Smooth muscle cell (in vitro differentiated cells): ENCODE measurements around the gene NOP53. TPM values are rescaled to one million over a fixed set of nuclear protein-coding genes. Genes with fewer than 3 reads are reported as not detected.

ENCODE experiments used
- DNase-seq: peaks from one replicate; lab custom pipeline; 2025; ENCODE audit not compliant: unreplicated experiment; lab: John Stamatoyannopoulos, UW
- H2AFZ ChIP-seq: fragments of 200-600 bp; sonication (generic); 2 replicates; pipeline ENCODE4 v1.6.0; 2016; ENCODE audit warnings: antibody characterized with exemption, low read depth, mild to moderate bottlenecking
- H3F3A ChIP-seq: fragments of 200-600 bp; sonication (generic); 2 replicates; pipeline ENCODE4 v1.6.0; 2017; ENCODE audit warnings: antibody characterized with exemption, low read depth
- H3K27ac ChIP-seq: fragments of 200-600 bp; sonication (generic); 2 replicates; pipeline ENCODE4 v1.5.1; 2016; ENCODE audit warnings: low read depth, mild to moderate bottlenecking
- H3K27me3 ChIP-seq: fragments of 200-600 bp; sonication (generic); 2 replicates; pipeline ENCODE4 v1.6.1; 2016; ENCODE audit warnings: low read depth, mild to moderate bottlenecking
- H3K36me3 ChIP-seq: fragments of 200-600 bp; sonication (generic); 2 replicates; pipeline ENCODE4 v1.5.1; 2016; ENCODE audit warnings: low read depth
- H3K4me1 ChIP-seq: fragments of 200-600 bp; sonication (generic); 2 replicates; pipeline ENCODE4 v1.5.1; 2016; ENCODE audit warnings: low read depth
- H3K4me2 ChIP-seq: fragments of 200-600 bp; sonication (generic); 2 replicates; pipeline ENCODE4 v1.6.0; 2016; ENCODE audit warnings: mild to moderate bottlenecking
- H3K4me3 ChIP-seq: fragments of 200-600 bp; sonication (generic); 2 replicates; pipeline ENCODE4 v1.5.1; 2016; ENCODE audit warnings: mild to moderate bottlenecking
- H3K79me2 ChIP-seq: fragments of 200-600 bp; sonication (generic); 2 replicates; pipeline ENCODE4 v1.6.0; 2016; ENCODE audit warnings: low read depth, mild to moderate bottlenecking
- H3K9ac ChIP-seq: fragments of 200-600 bp; sonication (generic); 2 replicates; pipeline ENCODE4 v1.6.0; 2016; ENCODE audit warnings: low read depth
- H3K9me3 ChIP-seq: fragments of 200-600 bp; sonication (generic); replicated peaks from 2 replicates; pipeline ENCODE4 v1.5.1; 2016; ENCODE audit warnings: low read depth
- H4K20me1 ChIP-seq: fragments of 200-600 bp; sonication (generic); 2 replicates; pipeline ENCODE4 v1.6.0; 2016; ENCODE audit warnings: low read depth
- WGBS: methylation state at CpG from one replicate; pipeline ENCODE4 v1.1.7; 2016; ENCODE audit warnings: low lambda C conversion rate; 5-methylcytosine and 5-hydroxymethylcytosine counted together
- polyA plus RNA-seq: library from polyadenylated mRNA; unstranded; fragments of >200 nt; fragmentation: Nextera tagmentation; extraction: Ambion mirVana; gene quantifications from 2 replicates; pipeline ENCODE4 v1.2.1, GENCODE V29; 2016
- total RNA-seq: library from RNA; depleted of rRNA; stranded (reverse); fragments of >200 nt; gene quantifications from 2 replicates; pipeline ENCODE4 v1.2.3, GENCODE V29; 2014
- TF ChIP-seq, protein P1 (sequence below): fragments of 200-600 bp; sonication (generic); IDR thresholded peaks from 2 replicates; pipeline ENCODE4 v1.5.1; 2017; ENCODE audit warnings: borderline replicate concordance, mild to moderate bottlenecking, antibody characterized with exemption; ENCODE audit not compliant: insufficient read depth, poor library complexity, severe bottlenecking

NOP53 gene
- total and polyA plus RNA-seq, 2 experiments from 2014 or later, result 42.8 to 74.5 TPM

DNA sequence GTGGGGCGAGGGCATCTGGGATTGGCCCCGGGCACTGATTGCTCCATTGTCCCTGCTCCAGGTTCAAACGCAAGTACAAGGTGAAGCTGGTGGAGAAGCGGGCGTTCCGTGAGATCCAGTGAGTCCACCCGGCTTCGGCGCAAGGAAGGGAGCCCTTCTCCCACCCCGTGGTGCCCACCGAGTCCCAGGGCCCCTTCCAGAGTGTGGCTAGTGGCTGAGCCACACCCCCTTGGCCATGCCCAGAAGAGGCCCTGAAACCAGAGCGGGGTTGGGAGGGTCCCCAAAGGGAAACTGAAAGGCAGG, 11.2 kb downstream of the NOP53 start:
- Histone ChIP-seq H3K9me3 (no peaks in the 10 kb centered on the region), H3K79me2 (no peaks in the 10 kb centered on the region), H3K4me1 (no peaks in the 10 kb centered on the region), H3F3A (no peaks in the 10 kb centered on the region), H4K20me1 (peaks cover 21% of the 10 kb centered on the region), H3K36me3 (peaks cover 3% of the 10 kb centered on the region), H3K9ac (no peak overlapping the region), H3K27me3 (no peaks in the 10 kb centered on the region), H2AFZ (no peak overlapping the region), H3K27ac (no peak overlapping the region), H3K4me3 (no peak overlapping the region), H3K4me2 (no peak overlapping the region)
- WGBS, result 96% methylated on average over 5 of the region's 12 CpGs
- TF ChIP-seq, protein P1, sequence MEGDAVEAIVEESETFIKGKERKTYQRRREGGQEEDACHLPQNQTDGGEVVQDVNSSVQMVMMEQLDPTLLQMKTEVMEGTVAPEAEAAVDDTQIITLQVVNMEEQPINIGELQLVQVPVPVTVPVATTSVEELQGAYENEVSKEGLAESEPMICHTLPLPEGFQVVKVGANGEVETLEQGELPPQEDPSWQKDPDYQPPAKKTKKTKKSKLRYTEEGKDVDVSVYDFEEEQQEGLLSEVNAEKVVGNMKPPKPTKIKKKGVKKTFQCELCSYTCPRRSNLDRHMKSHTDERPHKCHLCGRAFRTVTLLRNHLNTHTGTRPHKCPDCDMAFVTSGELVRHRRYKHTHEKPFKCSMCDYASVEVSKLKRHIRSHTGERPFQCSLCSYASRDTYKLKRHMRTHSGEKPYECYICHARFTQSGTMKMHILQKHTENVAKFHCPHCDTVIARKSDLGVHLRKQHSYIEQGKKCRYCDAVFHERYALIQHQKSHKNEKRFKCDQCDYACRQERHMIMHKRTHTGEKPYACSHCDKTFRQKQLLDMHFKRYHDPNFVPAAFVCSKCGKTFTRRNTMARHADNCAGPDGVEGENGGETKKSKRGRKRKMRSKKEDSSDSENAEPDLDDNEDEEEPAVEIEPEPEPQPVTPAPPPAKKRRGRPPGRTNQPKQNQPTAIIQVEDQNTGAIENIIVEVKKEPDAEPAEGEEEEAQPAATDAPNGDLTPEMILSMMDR, result no peak
- DNase-seq, result no peak

- WGBS, result 97% methylated on average over 22 of the region's 22 CpGs
- H3K9ac ChIP-seq, result no peak overlapping the region
These were observed 11.7 kb downstream of the NOP53 start for GRCh38 chr19:47756953-47757608.

DNA sequence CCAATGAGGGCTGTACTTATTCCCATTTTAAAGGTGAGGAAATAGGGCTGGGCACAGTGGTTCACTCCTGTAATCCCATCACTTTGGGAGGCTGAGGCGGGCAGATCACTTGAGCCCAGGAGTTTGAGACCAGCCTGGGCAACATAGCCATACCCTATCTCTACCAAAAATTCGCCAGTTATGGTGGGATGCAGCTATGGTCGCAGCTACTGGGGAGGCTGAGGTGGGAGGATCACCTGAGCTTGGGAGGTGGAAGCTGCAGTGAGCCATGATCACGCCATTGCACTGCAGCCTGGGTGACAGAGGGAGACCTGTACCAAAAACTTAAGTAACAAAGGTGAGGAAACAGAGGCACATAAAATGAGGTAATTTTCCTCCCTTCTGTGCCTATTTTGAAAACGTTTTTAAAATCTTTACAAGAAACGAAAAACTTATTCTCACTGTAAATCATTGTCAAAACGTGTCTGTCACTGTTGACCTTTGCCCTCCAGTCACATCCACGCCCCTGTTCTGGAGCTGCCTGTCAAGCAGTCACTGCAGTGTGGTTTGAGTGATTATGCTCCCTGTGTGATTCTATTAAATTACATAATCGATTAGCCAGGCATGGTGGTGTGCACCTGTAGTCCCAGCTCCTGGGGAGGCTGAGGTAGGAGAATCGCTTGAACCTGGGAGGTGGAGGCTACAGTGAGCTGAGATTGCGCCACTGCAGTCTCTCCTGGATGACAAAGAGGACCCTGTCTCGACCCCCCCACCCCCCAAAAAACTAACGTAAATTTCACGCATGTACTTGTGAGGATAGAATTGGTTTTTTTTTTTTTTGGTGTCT, 12.5 kb downstream of the NOP53 start:
- Histone ChIP-seq H3K4me2 (no peak overlapping the region), H4K20me1 (peaks cover 17% of the 10 kb centered on the region), H3K9me3 (no peaks in the 10 kb centered on the region), H3K36me3 (peaks cover 3% of the 10 kb centered on the region), H3K4me1 (no peaks in the 10 kb centered on the region), H2AFZ (no peak overlapping the region), H3K4me3 (no peak overlapping the region), H3K9ac (no peak overlapping the region), H3F3A (no peaks in the 10 kb centered on the region), H3K79me2 (no peaks in the 10 kb centered on the region), H3K27me3 (no peaks in the 10 kb centered on the region), H3K27ac (no peak overlapping the region)
- WGBS, result 90% methylated on average over 14 of the region's 14 CpGs
- no peak for DNase-seq
- TF ChIP-seq, protein P1, result no peak

More at GRCh38 chr19:47756953-47757608, 11.7 kb downstream of the NOP53 start:
- Histone ChIP-seq H3K4me3 (no peak overlapping the region), H4K20me1 (peaks cover 21% of the 10 kb centered on the region), H3K36me3 (peaks cover 3% of the 10 kb centered on the region), H3K9me3 (no peaks in the 10 kb centered on the region), H3K79me2 (no peaks in the 10 kb centered on the region), H2AFZ (no peak overlapping the region), H3K27me3 (no peaks in the 10 kb centered on the region), H3K4me1 (no peaks in the 10 kb centered on the region), H3K4me2 (no peak overlapping the region), H3K27ac (no peak overlapping the region), H3F3A (no peaks in the 10 kb centered on the region)
- TF ChIP-seq, protein P1, result no peak
- no peak for DNase-seq
